Fibroblast of skin of right quadriceps (primary cell): ENCODE data around the gene MAPK6.
A peak's percentile ranks its signal among the peaks of the same experiment; 100 is the strongest.

Source experiments
- DNase-seq: peaks from one replicate; pipeline ENCODE4 v3.0.0-alpha.2; 2013

Gene MAPK6

DNA sequence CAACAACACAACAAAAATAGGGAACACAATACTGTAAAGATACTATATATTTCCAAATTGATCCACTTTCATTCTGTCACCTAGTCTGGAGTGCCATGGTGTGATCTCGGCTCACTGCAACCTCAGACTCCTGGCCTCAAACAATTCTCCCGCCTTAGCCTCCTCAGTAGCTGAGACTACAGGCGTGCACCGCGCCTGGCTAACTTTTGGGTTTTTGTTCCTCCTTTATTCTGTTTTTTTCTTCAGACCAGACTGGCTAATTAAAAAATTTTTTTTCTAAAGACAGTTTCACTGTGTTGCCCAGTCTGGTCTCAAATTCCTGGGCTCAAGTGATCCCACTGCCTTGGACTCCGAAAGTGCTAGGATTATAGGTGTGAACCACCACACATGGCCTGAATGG lies 88.2 kb downstream of the MAPK6 start:
- DNase-seq, result no peak

DNA sequence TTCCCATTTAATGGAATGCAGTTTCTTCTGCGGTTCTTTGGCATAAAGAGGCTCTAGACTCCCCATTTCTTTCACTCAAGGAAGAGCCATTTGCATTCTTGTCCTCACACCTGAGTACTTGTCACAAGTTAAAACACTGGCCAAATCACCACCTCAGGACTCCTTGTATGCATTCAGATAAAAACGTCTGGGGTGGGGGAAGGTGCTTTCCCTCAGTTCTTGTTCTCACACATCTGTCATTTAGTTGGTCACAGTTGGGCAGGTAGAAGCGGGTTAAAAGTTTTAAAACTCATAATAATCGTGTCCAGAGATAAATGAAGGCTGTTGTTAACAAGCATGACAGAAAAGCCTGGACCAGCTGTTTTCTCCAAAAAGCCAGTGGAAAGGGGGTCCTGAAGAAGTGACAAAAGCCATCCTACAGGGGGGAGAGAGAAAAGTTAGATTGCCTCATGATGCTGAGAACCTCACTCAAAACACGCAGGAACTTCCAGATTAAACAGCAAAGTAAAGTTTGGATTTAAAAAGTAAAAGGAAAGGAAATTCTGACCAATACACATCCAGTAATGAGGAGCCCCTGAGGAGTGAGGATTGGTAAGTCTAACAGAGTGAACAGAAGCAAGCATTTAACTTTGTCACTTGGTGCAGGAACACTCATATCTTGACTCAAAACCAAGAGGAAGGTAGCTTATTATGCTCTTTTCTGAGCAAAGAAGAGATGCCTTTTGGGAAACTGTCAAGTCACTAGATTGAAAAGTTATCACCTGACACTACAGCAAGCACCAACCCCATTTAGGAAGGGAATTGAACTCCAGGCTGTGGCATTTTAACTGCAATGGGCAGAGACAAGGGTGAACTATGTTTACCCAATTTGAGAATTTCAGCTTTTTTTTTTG lies 90.8 kb downstream of the MAPK6 start:
- no peak for DNase-seq

DNA sequence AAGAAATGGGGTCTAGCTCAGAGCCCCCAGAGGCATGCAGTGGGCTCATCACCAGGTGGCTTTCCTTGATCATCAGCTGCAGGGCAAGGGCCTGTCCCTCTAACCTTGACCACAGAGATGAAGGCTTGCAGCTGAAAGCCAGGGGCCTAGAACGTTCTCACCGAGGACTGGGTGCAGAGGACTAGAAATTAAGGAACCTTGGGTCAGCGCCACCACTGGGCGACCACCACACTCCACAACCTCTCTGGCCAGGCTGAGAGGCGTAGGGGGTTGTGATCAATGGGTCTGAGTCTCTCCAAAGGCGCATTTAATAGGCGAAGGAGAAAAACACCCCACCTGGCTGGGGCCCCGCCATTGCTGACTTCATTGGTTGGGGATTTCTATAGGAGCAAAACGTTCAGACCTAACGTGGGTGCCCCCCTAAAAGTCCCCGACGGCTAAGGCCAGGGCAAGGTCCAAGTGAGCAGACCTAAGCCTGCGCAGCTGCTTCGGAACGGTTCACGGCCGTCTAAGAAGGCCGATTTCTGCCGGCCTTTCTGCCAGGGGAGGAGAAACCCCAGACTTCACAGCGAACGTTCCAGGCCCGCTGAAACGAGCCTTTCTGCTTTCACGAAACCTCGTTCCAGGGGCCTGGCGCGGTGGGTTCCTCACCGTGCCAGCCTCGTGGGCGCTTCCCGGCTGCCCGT lies 92.6 kb downstream of the MAPK6 start:
- DNase-seq, result no peak

DNA sequence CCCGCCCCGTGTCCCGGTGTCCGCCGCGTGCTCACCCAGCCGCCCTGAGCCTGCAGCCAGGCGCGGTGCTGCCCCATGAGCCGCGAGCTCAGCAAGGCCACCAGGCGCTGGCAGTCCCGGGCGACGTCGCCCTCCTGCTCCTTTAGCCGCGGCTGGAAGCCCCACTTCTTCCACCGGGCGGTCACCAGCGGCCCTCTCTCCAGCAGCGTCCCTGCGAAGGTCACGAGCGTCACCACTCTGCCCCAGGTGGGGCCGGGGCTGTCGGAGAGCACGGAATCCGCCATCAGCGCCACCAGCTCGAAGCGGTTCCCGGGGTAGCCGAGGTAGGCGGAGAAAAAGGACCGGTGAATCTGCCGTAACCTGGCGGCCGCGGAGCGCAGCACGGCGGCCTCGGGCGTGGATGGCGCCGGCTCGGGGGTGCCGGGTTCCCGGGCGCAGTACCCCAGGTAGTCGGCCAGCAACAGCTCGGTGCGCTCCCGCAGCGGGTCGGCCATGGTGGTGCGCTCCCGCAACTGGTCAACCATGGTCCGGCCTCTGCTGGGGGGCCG lies 93.3 kb downstream of the MAPK6 start:
- no peak for DNase-seq

DNA sequence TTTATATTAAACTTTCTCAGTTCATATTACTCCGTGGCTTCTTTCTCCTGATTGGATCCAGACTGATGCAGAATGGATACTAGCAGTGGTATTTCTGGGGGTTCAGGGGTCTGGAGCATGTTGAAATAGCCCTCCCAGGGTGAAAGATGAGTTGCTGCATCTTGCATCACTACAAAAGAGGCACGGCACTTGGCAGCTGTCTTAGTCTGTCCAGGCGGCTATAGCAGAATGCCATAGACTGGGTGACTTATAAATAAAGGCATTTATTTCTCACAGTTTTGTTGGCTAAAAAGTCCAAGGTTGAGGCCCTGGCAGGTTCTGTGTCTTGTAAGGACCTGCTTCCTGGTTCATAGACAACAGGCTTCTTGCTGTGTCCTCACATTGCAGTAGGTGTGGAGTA lies 94.2 kb downstream of the MAPK6 start:
- DNase-seq, result peak; percentile 27

DNA sequence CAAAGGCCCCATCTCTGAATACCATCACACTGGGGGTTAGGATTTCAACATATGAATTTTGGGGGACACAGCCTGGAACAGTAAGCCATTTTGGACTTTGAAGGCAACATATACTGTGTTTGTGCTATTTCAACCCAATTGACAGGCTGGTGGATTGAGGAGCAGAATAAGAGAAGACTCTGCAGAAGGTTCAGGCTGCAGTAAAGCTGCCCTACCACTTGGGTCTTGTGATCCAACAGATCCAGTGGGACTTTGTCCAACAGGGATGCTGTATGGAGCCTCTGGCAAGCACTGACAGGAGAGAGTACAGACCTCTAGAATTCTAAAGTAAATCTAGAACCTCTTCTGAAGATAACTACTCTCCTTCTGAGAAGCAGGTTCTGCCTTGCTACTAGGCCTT lies 94.7 kb downstream of the MAPK6 start:
- no peak for DNase-seq

DNA sequence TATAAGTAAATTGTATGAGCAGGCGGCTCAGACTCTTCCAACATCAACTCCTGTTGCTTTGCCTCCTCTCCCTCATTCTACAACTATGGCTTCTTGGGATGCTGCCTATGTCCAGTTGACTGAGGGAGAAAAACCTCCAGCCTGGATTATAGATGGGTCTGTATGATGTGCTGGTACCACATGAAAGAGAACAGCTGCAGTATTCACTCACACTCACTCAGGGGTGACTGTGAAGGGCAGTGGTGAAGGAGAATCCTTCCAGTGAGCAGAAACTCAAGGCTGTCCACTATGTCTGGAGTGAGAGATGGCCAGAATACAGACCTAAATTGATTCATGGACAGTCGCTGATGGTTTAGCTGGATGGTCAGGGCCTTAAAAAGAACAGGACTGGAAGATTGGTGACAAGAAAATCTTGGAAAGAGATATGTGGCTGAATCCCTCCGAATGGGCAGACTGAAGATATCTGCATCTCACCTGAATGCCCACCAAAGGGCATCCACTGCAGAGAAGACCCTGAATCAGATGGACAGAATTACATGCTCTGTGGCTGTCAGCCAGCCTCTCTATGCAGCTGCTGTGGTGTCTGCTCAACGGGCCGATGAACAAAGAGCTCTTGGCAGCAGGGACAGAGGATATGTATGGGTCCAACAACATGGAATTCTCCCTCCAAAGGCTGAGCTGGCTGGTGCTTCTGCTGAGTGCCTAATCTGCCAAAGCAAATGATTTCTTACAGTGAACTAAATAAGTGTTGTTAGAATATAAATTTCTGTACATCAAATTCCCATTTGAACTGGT lies 95.4 kb downstream of the MAPK6 start:
- no peak for DNase-seq

DNA sequence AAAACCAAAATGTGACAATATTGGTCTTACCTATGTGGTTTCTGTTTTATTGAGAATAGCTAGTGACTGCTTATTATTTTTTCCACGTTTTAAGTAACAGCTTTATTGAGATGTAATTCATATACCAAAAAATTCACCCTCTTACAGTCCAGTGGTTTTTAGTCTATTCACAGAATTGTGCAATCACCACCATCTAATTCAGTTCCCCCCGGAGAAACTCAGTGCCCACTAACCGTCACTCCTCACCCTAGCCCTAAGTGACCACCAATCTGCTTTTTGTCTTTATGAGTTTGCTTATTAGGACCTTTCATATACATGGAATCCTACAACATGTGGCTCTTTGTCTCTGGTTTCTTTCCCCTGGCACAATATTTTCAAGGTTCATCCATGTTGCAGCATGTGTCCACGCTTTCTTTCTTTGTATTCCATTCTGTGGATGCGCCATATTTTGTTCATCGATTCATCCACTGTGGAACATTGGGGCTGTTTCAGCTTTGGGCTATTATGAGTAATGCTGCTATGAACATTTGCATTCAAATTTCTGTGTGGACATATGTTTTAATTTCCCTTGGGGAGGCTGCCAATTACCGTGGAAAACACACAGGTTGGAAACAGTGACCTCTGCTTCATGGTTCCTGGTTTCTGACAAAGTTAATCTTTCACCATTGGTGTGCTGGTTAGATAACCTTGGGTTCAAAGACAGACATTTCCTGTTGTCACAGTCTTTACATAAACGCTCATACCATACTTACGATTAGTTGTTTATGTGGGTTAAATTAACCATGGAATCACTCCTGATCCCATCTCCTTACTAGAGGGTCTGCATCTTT lies 96.8 kb downstream of the MAPK6 start:
- DNase-seq, result no peak
